ENCODE results near the gene STT3A.
A peak's percentile ranks its signal among the peaks of the same experiment; 100 is the strongest.

The STT3A gene

DNA sequence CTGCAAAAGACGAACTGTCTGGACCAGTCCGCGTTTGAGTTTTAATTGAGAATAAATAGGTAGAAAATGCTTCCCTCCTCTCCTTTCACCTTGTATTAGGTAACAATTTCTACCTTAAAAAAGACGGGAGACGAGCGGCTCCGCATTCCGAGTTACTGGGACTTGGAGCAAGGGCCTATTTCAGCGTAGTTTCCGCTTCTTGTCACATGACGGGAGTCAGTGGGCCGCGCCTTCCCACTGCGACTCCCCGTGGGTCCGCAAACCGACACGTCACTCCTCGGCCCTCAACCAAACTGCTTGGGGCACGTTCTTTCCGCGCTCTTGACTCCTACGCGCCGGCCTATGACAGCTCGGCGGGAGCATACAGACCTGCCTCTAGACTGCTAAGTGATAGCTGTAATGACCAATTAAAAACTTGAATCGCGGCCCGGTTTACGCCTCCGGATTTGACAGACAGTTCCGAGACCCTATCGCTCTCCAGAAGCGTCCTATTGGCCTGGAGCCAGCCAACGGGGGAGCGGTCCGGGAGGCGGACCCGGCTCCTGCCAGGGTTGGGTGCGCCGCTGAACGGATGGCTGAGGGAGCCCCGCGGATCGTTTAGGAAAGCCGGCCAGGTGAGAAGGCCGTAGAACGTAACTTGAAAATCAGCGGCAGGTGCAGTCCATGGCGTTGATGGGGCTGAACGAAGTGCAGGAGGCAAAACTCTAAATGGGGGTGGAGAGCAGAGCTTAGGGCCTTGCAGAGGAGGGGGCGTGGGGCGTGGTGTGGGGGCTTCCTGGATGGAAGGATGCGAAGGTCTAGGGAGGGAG is at the start of gene STT3A:
STT3A (plus strand) TSS at position 548 of the 809 bp plus-strand sequence. CDS start 3,064 bp downstream, outside the sequence.
- TF ChIP-seq ZFX (IDR thresholded peaks at IDR 0.05; ENCODE audit: borderline replicate concordance): no peak
- TF ChIP-seq, protein P1, sequence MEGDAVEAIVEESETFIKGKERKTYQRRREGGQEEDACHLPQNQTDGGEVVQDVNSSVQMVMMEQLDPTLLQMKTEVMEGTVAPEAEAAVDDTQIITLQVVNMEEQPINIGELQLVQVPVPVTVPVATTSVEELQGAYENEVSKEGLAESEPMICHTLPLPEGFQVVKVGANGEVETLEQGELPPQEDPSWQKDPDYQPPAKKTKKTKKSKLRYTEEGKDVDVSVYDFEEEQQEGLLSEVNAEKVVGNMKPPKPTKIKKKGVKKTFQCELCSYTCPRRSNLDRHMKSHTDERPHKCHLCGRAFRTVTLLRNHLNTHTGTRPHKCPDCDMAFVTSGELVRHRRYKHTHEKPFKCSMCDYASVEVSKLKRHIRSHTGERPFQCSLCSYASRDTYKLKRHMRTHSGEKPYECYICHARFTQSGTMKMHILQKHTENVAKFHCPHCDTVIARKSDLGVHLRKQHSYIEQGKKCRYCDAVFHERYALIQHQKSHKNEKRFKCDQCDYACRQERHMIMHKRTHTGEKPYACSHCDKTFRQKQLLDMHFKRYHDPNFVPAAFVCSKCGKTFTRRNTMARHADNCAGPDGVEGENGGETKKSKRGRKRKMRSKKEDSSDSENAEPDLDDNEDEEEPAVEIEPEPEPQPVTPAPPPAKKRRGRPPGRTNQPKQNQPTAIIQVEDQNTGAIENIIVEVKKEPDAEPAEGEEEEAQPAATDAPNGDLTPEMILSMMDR (IDR thresholded peaks at IDR 0.05): no peak
- peak within 1 kb of the TSS; percentile 87 for H3K27ac ChIP-seq

DNA sequence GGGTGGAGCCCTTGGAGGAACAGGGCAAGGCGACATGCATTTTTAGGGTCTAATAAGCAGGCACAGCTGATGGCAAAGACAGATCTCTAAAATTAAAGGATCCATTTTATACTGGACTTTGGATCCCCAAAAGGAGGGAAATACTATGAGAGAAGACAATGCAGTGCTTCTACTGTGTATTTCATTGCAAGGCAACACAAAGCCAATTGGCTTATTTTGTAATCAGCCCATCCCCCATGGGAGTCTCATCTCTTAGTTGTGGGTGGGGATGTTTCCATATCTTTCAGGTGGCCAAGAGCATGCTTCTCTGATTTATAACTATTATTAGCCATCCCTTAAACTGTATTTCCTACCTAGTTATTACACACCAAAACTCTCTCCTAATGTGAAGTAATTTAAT is 41.9 kb upstream of the STT3A start:
- no peak overlapping the region for H3K27ac ChIP-seq
- TF ChIP-seq, protein P1 (IDR thresholded peaks at IDR 0.05): no peak
- no peak for TF ChIP-seq ZFX (IDR thresholded peaks at IDR 0.05; ENCODE audit: borderline replicate concordance)

DNA sequence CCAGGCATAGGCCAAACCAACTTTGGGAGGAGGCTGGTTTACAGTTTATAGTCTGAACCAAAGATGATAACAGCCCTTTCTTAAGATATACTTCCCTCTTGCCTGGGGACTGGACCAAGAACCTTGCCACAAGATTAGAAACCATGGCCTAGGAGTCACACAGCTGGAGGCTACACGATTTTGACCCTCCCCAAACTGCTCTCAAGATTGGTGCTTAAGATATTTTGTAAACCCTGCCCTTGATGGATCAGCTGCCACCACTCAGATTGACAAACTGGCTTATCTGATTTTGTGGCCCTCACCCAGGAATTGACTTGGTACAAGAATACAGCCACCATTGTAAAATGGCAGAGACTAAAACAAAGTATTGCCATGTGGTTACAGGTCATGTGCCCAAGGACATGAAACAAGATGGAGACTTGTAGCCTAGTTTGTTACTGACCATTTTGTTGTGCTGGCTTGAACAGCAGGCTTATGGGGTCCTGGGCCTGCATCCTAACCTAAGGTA is 40.8 kb upstream of the STT3A start:
- no peak overlapping the region for H3K27ac ChIP-seq
- TF ChIP-seq ZFX (IDR thresholded peaks at IDR 0.05; ENCODE audit: borderline replicate concordance): no peak
- TF ChIP-seq, protein P1 (IDR thresholded peaks at IDR 0.05): no peak

DNA sequence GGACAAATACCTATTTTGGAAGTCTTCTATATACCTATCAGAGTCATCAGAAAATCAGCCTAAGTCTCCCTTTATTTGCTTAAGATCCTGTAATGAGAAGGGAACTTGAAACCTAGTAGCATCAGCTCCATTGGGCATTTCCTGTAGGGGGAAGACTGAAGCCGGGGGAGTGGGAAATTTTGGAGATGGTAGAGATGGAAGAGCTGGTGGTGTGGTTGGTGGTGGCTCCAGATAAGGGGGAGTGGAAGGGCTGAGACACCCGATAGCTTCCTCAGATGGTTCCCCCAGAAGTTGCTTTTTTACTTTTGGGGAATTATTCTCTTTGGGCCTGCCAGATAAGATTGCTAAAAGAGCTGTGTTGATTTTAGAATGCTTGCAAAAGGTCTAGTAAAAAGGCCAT is 39.7 kb upstream of the STT3A start:
- no peak overlapping the region for H3K27ac ChIP-seq
- no peak for TF ChIP-seq ZFX (IDR thresholded peaks at IDR 0.05; ENCODE audit: borderline replicate concordance)
- TF ChIP-seq, protein P1 (IDR thresholded peaks at IDR 0.05): no peak

DNA sequence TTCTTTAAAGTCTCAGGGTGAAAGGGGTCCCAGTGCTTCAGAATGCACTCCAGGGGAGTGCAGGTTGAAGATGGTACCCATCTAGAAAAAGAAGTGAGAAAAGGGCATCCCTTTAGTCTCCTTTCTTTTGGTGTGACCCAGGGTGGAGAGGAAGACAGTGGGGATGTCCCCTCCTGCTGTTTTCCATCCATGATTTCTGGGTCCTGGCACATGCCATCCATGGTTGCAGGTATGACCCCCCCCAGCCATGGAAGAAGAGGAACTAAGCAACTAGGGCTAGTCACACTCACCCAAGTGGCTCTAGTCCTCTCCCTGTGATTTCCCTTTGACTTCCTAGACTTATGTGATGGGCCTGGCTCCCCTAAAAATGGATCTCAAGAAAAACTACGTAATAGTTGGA is 39.3 kb upstream of the STT3A start:
- no peak for TF ChIP-seq ZFX (IDR thresholded peaks at IDR 0.05; ENCODE audit: borderline replicate concordance)
- TF ChIP-seq, protein P1 (IDR thresholded peaks at IDR 0.05): no peak
- no peak overlapping the region for H3K27ac ChIP-seq

DNA sequence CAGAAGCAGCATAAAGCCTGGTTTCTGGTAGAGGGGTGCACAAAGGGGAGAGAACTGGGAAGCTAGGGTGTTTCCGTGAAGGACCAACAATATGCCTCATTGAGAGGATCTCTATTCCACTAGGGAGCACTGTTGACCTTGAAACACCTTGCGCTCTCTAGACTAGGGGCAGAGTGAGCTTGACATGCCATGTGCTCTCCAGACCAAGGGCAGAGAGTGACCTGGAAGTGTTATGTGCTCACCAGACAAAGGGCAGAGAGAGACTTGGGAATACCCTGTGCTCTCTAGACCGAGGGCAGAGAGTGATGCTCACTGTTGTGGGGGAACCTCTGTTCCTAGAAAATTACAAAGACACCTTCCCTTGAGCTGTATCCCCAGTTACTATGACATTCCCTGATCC is 38.6 kb upstream of the STT3A start:
- TF ChIP-seq, protein P1 (IDR thresholded peaks at IDR 0.05): no peak
- no peak for TF ChIP-seq ZFX (IDR thresholded peaks at IDR 0.05; ENCODE audit: borderline replicate concordance)

DNA sequence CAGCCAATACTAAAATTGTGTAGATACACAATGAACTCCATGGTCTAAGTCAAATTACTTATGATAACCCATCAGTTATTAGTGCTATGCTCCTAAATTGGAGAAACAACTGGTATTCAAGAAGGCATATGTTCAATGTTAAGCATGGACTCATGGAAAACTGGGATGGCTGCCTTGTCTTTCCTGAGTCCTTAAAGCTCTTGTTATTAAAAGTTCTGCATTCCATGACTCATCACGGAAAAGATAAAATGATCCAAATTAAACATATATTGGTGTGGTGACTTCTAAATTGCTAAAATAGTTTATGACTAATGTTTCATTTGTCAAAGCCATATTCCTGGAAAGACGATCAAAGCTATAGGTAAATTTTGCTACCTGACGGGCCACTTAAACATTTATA is 32.8 kb upstream of the STT3A start:
- no peak for TF ChIP-seq ZFX (IDR thresholded peaks at IDR 0.05; ENCODE audit: borderline replicate concordance)
- TF ChIP-seq, protein P1 (IDR thresholded peaks at IDR 0.05): no peak
- no peak overlapping the region for H3K27ac ChIP-seq

More for the DNA sequence above, 38.6 kb upstream of the STT3A start:
- H3K27ac ChIP-seq: no peak overlapping the region
